C4-2B (cell line): ENCODE results near the gene SIN3B.

Experiments used
- H3K27ac ChIP-seq: fragments of 450-650 bp; 2 replicates; pipeline ENCODE4 v1.5.1; 2017
- ZFX ChIP-seq: fragments of 450-650 bp; IDR thresholded peaks from 2 replicates; pipeline ENCODE4 v1.6.1; 2017
- TF ChIP-seq, protein P1 (sequence below): fragments of 450-650 bp; conservative IDR thresholded peaks from 2 replicates; pipeline ENCODE4 v1.5.1; 2017; ENCODE audit warnings: mild to moderate bottlenecking

SIN3B gene

GRCh38 chr19:16889883-16890460 lies 60.8 kb downstream of the SIN3B start:
- TF ChIP-seq, protein P1, sequence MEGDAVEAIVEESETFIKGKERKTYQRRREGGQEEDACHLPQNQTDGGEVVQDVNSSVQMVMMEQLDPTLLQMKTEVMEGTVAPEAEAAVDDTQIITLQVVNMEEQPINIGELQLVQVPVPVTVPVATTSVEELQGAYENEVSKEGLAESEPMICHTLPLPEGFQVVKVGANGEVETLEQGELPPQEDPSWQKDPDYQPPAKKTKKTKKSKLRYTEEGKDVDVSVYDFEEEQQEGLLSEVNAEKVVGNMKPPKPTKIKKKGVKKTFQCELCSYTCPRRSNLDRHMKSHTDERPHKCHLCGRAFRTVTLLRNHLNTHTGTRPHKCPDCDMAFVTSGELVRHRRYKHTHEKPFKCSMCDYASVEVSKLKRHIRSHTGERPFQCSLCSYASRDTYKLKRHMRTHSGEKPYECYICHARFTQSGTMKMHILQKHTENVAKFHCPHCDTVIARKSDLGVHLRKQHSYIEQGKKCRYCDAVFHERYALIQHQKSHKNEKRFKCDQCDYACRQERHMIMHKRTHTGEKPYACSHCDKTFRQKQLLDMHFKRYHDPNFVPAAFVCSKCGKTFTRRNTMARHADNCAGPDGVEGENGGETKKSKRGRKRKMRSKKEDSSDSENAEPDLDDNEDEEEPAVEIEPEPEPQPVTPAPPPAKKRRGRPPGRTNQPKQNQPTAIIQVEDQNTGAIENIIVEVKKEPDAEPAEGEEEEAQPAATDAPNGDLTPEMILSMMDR = no peak
- no peak for TF ChIP-seq ZFX
- H3K27ac ChIP-seq = no peak overlapping the region

DNA sequence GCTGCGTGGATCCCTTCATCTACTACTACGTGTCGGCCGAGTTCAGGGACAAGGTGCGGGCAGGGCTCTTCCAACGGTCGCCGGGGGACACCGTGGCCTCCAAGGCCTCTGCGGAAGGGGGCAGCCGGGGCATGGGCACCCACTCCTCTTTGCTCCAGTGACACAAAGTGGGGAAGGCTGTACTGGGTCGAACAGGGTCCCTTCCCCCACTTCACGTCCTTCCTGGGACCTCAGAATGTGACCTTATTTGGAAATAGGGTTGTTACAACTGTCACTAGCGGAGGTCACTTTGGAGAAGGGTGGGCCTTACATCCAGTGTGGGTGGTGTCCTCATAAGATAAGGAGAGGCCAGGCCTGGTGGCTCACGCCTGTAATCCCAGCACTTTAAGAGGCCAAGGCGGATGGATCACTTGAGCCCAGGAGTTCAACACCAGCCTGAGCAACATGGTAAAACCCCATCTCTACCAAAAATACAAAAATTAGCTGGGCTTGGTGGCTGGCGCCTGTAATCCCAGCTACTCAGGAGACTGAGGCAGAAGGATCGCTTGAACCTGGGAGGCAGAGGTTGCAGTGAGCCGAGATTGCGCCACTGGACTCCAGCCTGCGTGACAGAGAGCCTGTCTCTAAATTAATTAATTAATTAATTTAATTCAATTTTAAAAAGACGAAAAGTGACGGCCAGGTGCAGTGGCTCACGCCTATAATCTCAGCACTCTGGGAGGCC lies 61.4 kb downstream of the SIN3B start:
- no peak overlapping the region for H3K27ac ChIP-seq
- TF ChIP-seq, protein P1 = no peak
- no peak for TF ChIP-seq ZFX

DNA sequence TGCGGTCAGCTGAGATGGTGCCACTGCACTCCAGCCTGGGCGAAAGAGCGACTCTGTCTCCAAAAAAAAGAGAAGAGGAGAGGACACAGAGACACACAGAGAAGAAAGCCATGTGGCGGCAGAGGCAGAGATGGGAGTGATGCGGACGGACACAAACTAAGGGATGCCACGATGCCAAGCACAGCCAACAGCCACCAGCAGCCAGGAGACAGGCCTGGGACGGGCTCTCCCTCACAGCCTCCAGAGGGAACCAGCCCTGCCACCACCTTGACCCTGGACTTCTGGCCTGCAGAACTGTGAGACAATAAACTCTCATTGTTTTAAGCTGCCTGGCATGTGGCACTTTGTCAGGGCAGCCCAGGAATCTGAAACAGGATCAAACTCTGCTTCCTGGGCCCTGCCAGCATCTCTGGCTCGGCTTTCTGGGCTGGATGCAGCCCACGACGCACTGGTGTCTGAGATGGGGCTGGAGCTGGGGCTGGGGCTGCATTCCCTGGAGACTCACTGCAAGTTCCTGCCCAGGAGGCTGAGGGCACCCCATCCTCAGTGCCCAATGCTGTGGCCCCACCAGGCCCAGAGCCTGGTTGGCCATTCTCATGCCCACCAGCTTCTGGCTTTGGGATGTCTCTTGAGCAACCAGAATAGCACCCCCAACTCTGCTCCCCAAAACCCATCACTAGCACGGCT lies 62.6 kb downstream of the SIN3B start:
- TF ChIP-seq, protein P1 = no peak
- H3K27ac ChIP-seq = no peak overlapping the region

GRCh38 chr19:16892436-16892835 lies 63.2 kb downstream of the SIN3B start:
- no peak for TF ChIP-seq ZFX
- TF ChIP-seq, protein P1 = no peak
- no peak overlapping the region for H3K27ac ChIP-seq

DNA sequence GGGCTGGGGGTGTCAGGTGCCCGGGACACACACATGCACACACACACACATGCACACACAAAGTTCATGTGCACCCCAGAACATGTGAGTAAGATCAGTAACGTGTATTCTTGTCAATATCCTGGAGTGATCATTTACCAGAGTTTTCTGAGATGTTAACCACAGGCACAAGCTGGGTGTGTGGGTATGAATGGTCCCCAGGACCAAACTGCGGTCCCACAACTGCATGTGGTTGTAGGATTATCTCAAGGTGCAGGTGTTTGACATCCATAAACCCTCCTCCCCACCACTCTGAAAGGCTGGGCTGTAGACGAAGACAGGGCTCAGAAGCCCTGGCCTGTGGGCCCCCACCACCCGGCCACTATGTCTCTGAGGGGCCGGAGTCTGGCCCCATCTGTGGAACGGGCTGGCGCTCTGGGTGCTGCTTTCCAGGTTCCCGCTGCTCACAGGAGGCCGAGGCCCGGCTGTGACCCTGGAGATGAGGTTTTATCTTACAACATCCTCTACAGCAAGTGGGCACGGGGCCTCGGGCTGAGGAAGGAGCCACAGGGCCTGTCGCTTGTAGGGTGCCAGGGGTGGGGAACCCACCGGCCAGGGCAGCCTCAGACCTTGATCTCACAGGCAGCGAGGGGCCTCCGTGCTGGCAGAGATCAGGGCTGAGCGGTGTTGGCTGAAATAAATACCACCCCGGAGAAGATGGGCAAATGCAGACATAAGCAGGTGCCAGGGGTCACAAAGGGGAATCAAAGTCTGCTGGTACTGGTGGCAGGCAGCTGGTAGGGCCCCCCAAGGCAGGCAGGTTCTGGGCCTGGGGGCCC lies 63.9 kb downstream of the SIN3B start:
- H3K27ac ChIP-seq = no peak overlapping the region

GRCh38 chr19:16893686-16893989 lies 64.4 kb downstream of the SIN3B start:
- H3K27ac ChIP-seq = no peak overlapping the region
- TF ChIP-seq, protein P1 = no peak
- no peak for TF ChIP-seq ZFX

More for the DNA sequence above, 63.9 kb downstream of the SIN3B start:
- TF ChIP-seq, protein P1 = no peak
- TF ChIP-seq ZFX = no peak
